ENCODE data around the gene RGS17.
"Not testable (repeated sequence)": the region's sequence is repeated elsewhere in the genome, so short reads cannot be mapped to it uniquely, and the experiment has no call there.

RGS17 gene

GRCh38 chr6:152977556-152977955 is 153.5 kb downstream of the RGS17 start:
- H3K4me3 ChIP-seq (ENCODE audit: low read depth, low read length): no peak overlapping the region
- no peak for TF ChIP-seq CTCF (IDR thresholded peaks at IDR 0.05; ENCODE audit: control insufficient read depth, extremely low read depth, insufficient read depth)
- no peak for DNase-seq (ENCODE audit: low read depth)

GRCh38 chr6:152976749-152977148 is 154.3 kb downstream of the RGS17 start:
- H3K4me3 ChIP-seq (ENCODE audit: low read depth, low read length): no peak overlapping the region
- DNase-seq (ENCODE audit: low read depth): no peak

GRCh38 chr6:152975204-152975915 is 155.7 kb downstream of the RGS17 start:
- DNase-seq (ENCODE audit: low read depth): no peak
- H3K4me3 ChIP-seq (ENCODE audit: low read depth, low read length): no peak overlapping the region
- no peak for TF ChIP-seq CTCF (IDR thresholded peaks at IDR 0.05; ENCODE audit: control insufficient read depth, extremely low read depth, insufficient read depth)

More at GRCh38 chr6:152976749-152977148, 154.3 kb downstream of the RGS17 start:
- no peak for TF ChIP-seq CTCF (IDR thresholded peaks at IDR 0.05; ENCODE audit: control insufficient read depth, extremely low read depth, insufficient read depth)

GRCh38 chr6:152973916-152974315 is 157.2 kb downstream of the RGS17 start:
- no peak overlapping the region for H3K4me3 ChIP-seq (ENCODE audit: low read depth, low read length)
- no peak for TF ChIP-seq CTCF (IDR thresholded peaks at IDR 0.05; ENCODE audit: control insufficient read depth, extremely low read depth, insufficient read depth)
- DNase-seq (ENCODE audit: low read depth): no peak

GRCh38 chr6:152969688-152970418 is 161.2 kb downstream of the RGS17 start:
- no peak overlapping the region for H3K4me3 ChIP-seq (ENCODE audit: low read depth, low read length)
- TF ChIP-seq CTCF (IDR thresholded peaks at IDR 0.05; ENCODE audit: control insufficient read depth, extremely low read depth, insufficient read depth): no peak
- DNase-seq (ENCODE audit: low read depth): no peak

- H3K4me3 ChIP-seq (ENCODE audit: low read depth, low read length); DNase-seq (ENCODE audit: low read depth): not testable (repeated sequence)
Measured at GRCh38 chr6:152966168-152966894, 164.8 kb downstream of the RGS17 start.

- no peak for DNase-seq (ENCODE audit: low read depth)
- no peak overlapping the region for H3K4me3 ChIP-seq (ENCODE audit: low read depth, low read length)
- no peak for TF ChIP-seq CTCF (IDR thresholded peaks at IDR 0.05; ENCODE audit: control insufficient read depth, extremely low read depth, insufficient read depth)
Measured at GRCh38 chr6:152959333-152959732, 171.7 kb downstream of the RGS17 start.
